KBM-7 (cell line): ENCODE data around the gene PRPF8.
"Not testable (repeated sequence)": the region's sequence is repeated elsewhere in the genome, so short reads cannot be mapped to it uniquely, and the experiment has no call there.

ENCODE experiments used
- DNase-seq: peaks from one replicate; pipeline ENCODE4 v3.0.0-alpha.2; 2015
- in situ Hi-C: fragments of 300-500 bp; cut with MboI; formaldehyde crosslinking; loops from 2 replicates; pipeline ENCODE4 v1.14.3; 2020; ENCODE audit warnings: low sequenced_read_pairs, low pct_unique_long_range_greater_than_20kb, mixed read lengths

Gene PRPF8

GRCh38 chr17:1716912-1717695 is 32.4 kb upstream of the PRPF8 start:
- in situ Hi-C loops: no loop called here
- DNase-seq: peak; percentile 98

- in situ Hi-C loops: no loop called here
- DNase-seq: peak; percentile 100
Measured at GRCh38 chr17:1716076-1716911, 31.6 kb upstream of the PRPF8 start.

DNA sequence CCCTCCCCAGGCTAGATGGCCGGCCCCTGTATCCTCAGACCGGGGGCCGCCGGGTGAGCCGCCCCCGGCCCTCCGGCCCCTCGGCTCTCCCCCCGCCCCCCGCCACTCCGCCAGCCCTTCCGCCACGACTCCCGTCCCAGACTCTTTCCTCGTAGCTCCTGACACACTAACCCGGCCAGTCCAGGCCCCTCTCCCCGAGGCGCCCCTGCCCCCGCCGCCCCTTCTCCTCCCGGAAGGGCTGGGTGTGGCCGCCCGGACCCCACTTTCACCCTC is 31.1 kb upstream of the PRPF8 start:
- in situ Hi-C loops: no loop called here
- DNase-seq: no peak

- DNase-seq: no peak
- in situ Hi-C loops: no loop called here
Measured at GRCh38 chr17:1714980-1715802, 30.5 kb upstream of the PRPF8 start.

GRCh38 chr17:1714427-1714979 is 29.8 kb upstream of the PRPF8 start:
- DNase-seq: peak; percentile 54
- in situ Hi-C loops: no loop called here

GRCh38 chr17:1713878-1714426 is 29.3 kb upstream of the PRPF8 start:
- in situ Hi-C loops: no loop called here
- peak; percentile 43 for DNase-seq

DNA sequence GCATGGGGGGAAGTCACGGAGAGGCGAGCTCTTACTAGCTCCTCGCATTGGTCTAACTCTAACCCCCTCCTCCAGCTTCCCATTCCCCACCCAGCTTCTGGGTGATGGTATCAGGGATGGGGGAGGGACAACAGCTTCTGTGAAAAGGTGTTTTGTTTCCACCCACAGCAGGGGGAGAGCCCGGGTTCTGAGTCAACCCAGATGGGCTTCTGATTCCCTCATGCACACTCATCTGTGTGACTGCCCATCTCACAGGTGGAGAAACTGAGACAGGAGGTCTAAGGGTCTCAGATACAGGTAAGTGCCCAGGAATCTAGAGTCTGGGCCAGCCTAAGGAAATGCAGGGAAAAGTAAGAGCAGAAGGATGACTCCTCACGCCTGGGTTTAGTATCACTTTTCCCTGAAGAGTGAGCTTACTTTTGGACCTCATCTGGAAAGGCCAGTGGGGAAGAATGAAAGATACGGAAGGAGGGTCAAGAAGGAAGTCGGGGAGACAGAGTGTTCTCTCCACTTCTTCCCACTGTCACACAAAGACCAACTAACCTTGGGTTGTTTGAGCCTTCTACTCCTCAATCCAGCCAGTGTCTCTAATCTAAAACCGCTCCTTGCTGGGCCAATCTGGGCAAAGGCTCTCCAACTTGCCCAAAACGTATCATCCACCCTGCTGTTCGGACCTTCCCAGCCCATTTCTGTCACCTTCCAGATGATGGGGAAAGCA is 28.7 kb upstream of the PRPF8 start:
- in situ Hi-C loops: no loop called here
- no peak for DNase-seq

- in situ Hi-C loops: no loop called here
Measured at GRCh38 chr17:1712271-1712670, 27.6 kb upstream of the PRPF8 start.

DNA sequence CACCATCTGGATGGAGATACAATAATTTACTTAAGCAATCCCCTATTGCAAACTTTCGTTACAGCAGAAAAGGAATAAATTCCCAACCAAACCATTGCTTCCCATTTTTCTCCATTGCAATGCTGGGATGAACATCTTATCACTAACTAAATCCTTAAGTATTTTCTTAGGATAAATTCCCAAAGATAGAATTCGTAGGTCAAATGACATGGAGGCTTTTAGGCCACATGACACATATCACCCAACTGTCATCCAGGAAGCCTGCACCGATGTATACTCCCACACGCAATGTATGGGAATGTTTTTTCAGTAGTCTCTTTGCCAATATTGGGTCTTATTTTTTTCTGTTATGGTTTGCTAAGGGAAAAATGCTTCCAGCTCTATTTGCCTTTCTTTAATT is 27.1 kb upstream of the PRPF8 start:
- in situ Hi-C loops: no loop called here
- no peak for DNase-seq

More at GRCh38 chr17:1712271-1712670, 27.6 kb upstream of the PRPF8 start:
- no peak for DNase-seq

DNA sequence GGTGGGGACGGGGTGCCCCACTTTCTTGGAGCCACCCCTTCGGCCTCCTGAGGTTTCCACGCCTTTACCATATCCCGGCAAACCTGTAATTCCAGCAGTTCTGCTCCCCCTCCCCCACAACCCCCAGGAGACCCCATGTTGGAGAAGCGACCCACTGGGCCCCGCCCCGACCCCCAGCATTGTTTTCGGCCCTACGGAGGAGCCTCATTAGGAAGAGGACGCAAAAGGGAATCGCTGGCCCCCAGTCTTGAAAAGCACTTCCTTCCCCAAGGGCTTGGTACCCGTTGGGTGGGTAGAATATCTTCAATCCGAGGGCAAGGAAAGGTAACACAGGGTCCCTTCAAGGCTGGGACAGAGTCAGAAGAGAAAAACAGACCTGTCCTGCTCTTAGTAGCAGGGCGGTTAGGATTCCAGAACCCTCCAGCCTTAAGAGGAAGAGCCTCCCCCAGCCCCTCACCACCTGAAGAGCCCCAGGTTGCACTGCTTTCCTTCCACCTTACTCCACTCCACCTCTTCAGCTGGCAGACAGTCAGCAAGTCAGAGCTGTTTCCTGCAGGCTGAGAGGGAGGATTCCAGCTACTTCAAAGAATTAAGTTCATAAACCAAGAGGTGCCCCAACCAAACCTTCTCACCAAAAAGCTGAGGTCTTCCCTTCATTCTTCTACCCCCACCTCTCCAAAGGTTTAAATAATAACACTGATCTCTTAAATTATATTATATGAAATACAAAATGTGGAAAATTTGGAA is 26.3 kb upstream of the PRPF8 start:
- in situ Hi-C loops: no loop called here
- no peak for DNase-seq

- no peak for DNase-seq
- in situ Hi-C loops: no loop called here
Measured at GRCh38 chr17:1709971-1710806, 25.5 kb upstream of the PRPF8 start, which contains the start of gene TLCD2. TLCD2 (minus strand) TSS chr17:1710377; CDS start chr17:1710242, 135 bp downstream.

DNA sequence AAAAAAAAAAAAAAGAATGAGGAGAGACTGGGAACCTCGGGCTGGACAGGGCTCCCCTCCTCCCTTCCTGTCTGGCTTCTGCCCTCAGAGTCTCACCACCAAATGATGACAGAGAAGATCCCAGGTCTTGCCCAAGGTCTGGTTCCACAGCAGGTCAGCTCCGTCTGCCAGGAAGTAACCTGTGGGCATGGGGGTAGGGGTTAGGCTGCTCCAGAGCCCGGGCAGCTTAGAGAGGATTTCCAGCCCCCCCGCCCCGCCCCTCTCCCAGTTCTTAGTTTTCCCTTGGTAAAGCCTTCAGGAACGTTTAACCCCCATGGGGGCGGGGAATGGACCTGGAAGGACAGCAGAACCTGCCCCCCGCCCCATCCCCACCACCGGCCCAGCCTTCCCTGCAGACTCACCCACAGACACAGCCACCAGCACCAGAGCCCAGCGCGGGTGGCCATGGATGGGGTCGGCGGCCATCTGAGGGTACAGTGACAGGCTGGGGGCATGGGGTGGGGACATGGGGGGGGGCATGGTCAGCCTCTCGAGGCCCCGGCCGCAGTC is 24.8 kb upstream of the PRPF8 start:
- no peak for DNase-seq
- in situ Hi-C loops: no loop called here

DNA sequence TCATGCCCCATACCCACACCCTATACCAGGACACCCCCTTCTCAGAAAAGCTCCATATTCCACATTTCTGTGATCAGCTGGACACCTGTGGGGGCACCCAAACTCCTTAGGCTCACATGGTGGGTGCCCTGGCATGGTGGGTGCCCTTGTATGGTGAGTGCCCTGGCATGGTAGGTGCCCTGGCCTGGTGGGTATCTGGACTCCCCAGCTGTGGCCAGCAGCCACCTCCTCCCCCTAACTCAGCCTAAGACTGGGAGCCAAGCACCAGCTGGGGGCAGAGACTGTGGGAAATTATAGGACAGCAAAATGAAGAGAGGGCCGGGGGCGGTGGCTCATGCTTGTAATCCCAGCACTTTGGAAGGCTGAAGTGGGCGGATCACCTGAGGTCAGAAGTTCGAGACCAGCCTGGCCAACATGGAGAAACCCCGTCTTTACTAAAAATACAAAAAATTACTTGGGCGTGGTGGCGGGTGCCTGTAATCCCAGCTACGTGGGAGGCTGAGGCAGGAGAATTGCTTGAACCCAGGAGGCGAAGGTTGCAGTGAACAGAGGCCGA is 24.2 kb upstream of the PRPF8 start:
- in situ Hi-C loops, DNase-seq: not testable (repeated sequence)

DNA sequence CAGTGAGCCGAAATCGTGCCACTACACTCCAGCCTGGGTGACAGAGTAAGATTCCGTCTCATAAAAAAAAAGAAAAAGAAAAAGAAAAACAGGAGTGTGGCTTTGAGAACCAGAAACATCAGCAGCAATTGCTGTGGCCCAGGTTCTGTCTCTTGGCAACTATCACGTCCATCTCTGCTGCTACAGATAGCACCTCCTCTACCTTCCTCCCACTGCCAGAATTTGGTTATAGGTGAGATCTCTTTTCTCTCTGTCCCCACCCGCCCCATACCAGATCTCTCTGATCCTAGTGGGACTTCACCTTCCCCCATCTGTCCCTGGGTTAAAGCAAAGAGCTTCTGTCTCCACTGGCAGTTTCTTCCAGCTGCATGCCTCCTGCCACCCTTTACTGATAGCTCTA is 22.4 kb upstream of the PRPF8 start:
- in situ Hi-C loops: no loop called here
- no peak for DNase-seq

- in situ Hi-C loops: no loop called here
- DNase-seq: no peak
Measured at GRCh38 chr17:1705004-1705403, 20.3 kb upstream of the PRPF8 start.

- no peak for DNase-seq
- in situ Hi-C loops: no loop called here
Measured at GRCh38 chr17:1703063-1703462, 18.4 kb upstream of the PRPF8 start.

DNA sequence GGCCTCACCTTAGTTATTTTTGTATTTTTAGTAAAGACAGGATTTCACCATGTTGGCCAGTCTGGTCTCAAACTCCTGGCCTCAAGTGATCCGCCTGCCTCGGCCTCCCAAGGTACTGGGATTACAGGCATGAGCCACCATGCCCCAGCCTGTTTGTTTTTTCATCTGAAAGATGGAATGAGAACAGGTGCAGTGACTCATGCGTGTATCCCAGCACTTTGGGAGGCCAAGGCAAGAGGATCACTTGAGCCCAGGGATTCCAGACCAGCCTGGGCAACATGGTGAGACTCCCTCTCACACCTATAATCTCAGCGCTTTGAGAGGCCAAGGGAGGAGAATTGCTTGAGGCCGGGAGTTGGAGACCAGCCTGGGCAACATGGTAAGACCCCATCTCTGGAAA is 15.2 kb upstream of the PRPF8 start:
- in situ Hi-C loops, DNase-seq: not testable (repeated sequence)
